K562 (cell line): ENCODE results near the gene SLC25A36. TPM values are rescaled to one million over a fixed set of nuclear protein-coding genes. Genes with fewer than 3 reads are reported as not detected.

Source experiments
- ATAC-seq: fragments of 200-7000 bp; cut with Tn5 transposase; 3 replicates; pipeline ENCODE4 v1.9.1; 2020; ENCODE audit warnings: moderate library complexity
- BruUV-seq: library from RNA; stranded (reverse); fragments of 400-500 nt; replicated peaks from 2 replicates; lab custom pipeline; 2021; lab: Mats Ljungman, UMichigan
- CTCF ChIA-PET: fragments of 300-600 bp; formaldehyde crosslinking; extraction: SDS; loops from one replicate; lab custom pipeline; 2021; ENCODE audit warnings: low intra/inter-chr PET ratio; lab: Yijun Ruan, JAX
- POLR2A ChIA-PET: fragments of 300-600, 350-650 bp; sonication (Branson Sonifier 250); formaldehyde crosslinking; extraction: SDS; loops from one replicate; lab custom pipeline; 2021; ENCODE audit warnings: antibody characterized with exemption, inconsistent platforms; lab: Yijun Ruan, JAX
- DNase-seq, 4 experiments: peaks; one replicate each; pipeline versions ENCODE4 v3.0.0 to v3.0.0-alpha.2; 2011 to 2018; ENCODE audit warnings: low spot score in 3 of 4, mixed read lengths in 3 of 4; ENCODE audit errors: extremely low read depth in 1 of 4
- FAIRE-seq: peaks from 2 replicates; lab custom pipeline; 2011; peaks lifted over from hg19 to GRCh38; lab: Jason Lieb, UNC
- H2AFZ ChIP-seq: 2 replicates; pipeline ENCODE4 v1.6.0; 2011; ENCODE audit warnings: low read depth, low read length, control low read depth, inconsistent platforms
- H3K27ac ChIP-seq: fragments of 200-600 bp; 3 replicates; pipeline ENCODE4 v1.8.0; 2011; ENCODE audit warnings: low read depth, mild to moderate bottlenecking, control low read depth, inconsistent platforms, low read length, moderate library complexity, mixed read lengths; ENCODE audit errors: extremely low read depth
- H3K27me3 ChIP-seq, 2 experiments: fragments of 300-600 bp in 1 of 2; 2 replicates in 1 of 2; 3 replicates in 1 of 2; pipeline versions ENCODE4 v1.6.0 to v1.8.0; 2011; ENCODE audit warnings: inconsistent platforms in 2 of 2, low read length in 2 of 2, mild to moderate bottlenecking in 1 of 2, mixed read lengths in 1 of 2, moderate library complexity in 1 of 2; ENCODE audit not compliant: control insufficient read depth in 2 of 2, insufficient read depth in 2 of 2
- H3K36me3 ChIP-seq: fragments of 300-600 bp; 3 replicates; pipeline ENCODE4 v1.8.0; 2011; ENCODE audit warnings: mild to moderate bottlenecking, low read length, inconsistent platforms; ENCODE audit not compliant: control insufficient read depth, insufficient read depth
- H3K4me1 ChIP-seq, 2 experiments: fragments of 200-600 bp in 1 of 2; replicated peaks in 1 of 2; 2 replicates in 1 of 2; 3 replicates in 1 of 2; pipeline versions ENCODE4 v1.5.1 to v1.8.0; 2011; ENCODE audit warnings: inconsistent platforms in 2 of 2, low read length in 2 of 2, mild to moderate bottlenecking in 1 of 2, mixed read lengths in 1 of 2, moderate library complexity in 1 of 2; ENCODE audit not compliant: control insufficient read depth in 2 of 2, insufficient read depth in 2 of 2
- H3K4me2 ChIP-seq: 2 replicates; pipeline ENCODE4 v1.6.1; 2011; ENCODE audit warnings: low read length, control low read depth, inconsistent platforms, mixed read lengths; ENCODE audit not compliant: insufficient read depth
- H3K4me3 ChIP-seq: fragments of 200-600 bp; sonication (generic), shearing (Covaris generic); 2 replicates; pipeline ENCODE4 v1.5.1; 2016; ENCODE audit warnings: control low read depth, inconsistent platforms
- H3K79me2 ChIP-seq: fragments of 200-600 bp; 3 replicates; pipeline ENCODE4 v1.8.0; 2011; ENCODE audit warnings: low read length, inconsistent platforms; ENCODE audit not compliant: control insufficient read depth, insufficient read depth
- H3K9ac ChIP-seq, 2 experiments: 2 replicates each; pipeline versions ENCODE4 v1.6.0 to v1.6.1; 2011; ENCODE audit warnings: low read depth in 2 of 2, low read length in 2 of 2, control low read depth in 1 of 2, inconsistent platforms in 1 of 2, mild to moderate bottlenecking in 1 of 2, mixed read lengths in 1 of 2; ENCODE audit not compliant: insufficient read depth in 1 of 2
- H3K9me1 ChIP-seq: one replicate; pipeline ENCODE4 v1.6.0; 2011; ENCODE audit warnings: inconsistent platforms, mild to moderate bottlenecking, low read length, moderate library complexity; ENCODE audit not compliant: control insufficient read depth, insufficient read depth
- H3K9me3 ChIP-seq: replicated peaks from 2 replicates; pipeline ENCODE4 v1.5.1; 2011; ENCODE audit warnings: low read depth, low read length, inconsistent platforms; ENCODE audit not compliant: control insufficient read depth, insufficient read depth
- H4K20me1 ChIP-seq: replicated peaks from 2 replicates; pipeline ENCODE4 v1.6.1; 2011; ENCODE audit warnings: low read length, inconsistent platforms, mixed read lengths; ENCODE audit not compliant: control insufficient read depth, insufficient read depth
- CTBP1 ChIP-seq: fragments of 450-650 bp; IDR thresholded peaks from 2 replicates; pipeline ENCODE4 v1.6.1; 2016; ENCODE audit warnings: borderline replicate concordance
- FOXK1 ChIP-seq: sonication (generic); formaldehyde crosslinking; IDR thresholded peaks from 2 replicates; pipeline ENCODE4 v1.8.0; 2022; ENCODE audit warnings: missing genetic modification reagents, mild to moderate bottlenecking, borderline replicate concordance
- MYC ChIP-seq, 2 experiments: fragments of 250-450 bp in 1 of 2; sonication (Bioruptor Pico) in 1 of 2; IDR thresholded peaks; 2 replicates each; pipeline versions ENCODE4 v1.5.1 to v1.6.1; 2012 to 2021; ENCODE audit warnings: low read depth in 2 of 2, borderline replicate concordance in 1 of 2, improper control_type of control experiment in 1 of 2, low read length in 1 of 2, mild to moderate bottlenecking in 1 of 2, moderate library complexity in 1 of 2
- OTX1 ChIP-seq: fragments of 450-650 bp; formaldehyde crosslinking; IDR thresholded peaks from 2 replicates; pipeline ENCODE4 v1.4.0; 2022; ENCODE audit warnings: mild to moderate bottlenecking
- PML ChIP-seq: IDR thresholded peaks from 2 replicates; pipeline ENCODE4 v1.6.1; 2012; ENCODE audit warnings: low read length, inconsistent platforms
- PRMT5 ChIP-seq: sonication (generic); formaldehyde crosslinking; IDR thresholded peaks from 2 replicates; pipeline ENCODE4 v1.5.0; 2020; ENCODE audit warnings: missing genetic modification reagents
- PTRF ChIP-seq: fragments of 450-650 bp; IDR thresholded peaks from 2 replicates; pipeline ENCODE4 v1.6.1; 2016; ENCODE audit warnings: mild to moderate bottlenecking, missing genetic modification characterization, missing compliant biosample characterization
- RBM15 ChIP-seq: fragments of 200-400 bp; formaldehyde crosslinking; IDR thresholded peaks from 2 replicates; pipeline ENCODE4 v1.6.1; 2018; ENCODE audit warnings: mild to moderate bottlenecking, low read length, moderate library complexity; ENCODE audit not compliant: insufficient read depth
- RCOR1 ChIP-seq, 2 experiments: IDR thresholded peaks; 2 replicates each; pipeline ENCODE4 v1.6.1; 2012; ENCODE audit warnings: low read depth in 2 of 2, low read length in 2 of 2, borderline replicate concordance in 1 of 2, improper control_type of control experiment in 1 of 2
- SLC30A9 ChIP-seq: fragments of 250-450 bp; sonication (Bioruptor Pico); IDR thresholded peaks from 2 replicates; pipeline ENCODE4 v1.8.0; 2022; ENCODE audit warnings: mild to moderate bottlenecking, moderate library complexity
- SMAD4 ChIP-seq: fragments of 250-450 bp; sonication (Bioruptor Pico); conservative IDR thresholded peaks from 2 replicates; pipeline ENCODE4 v1.8.0; 2021; ENCODE audit warnings: inconsistent platforms, mild to moderate bottlenecking, moderate library complexity
- SNRNP70 ChIP-seq: fragments of 200-400 bp; formaldehyde crosslinking; optimal IDR thresholded peaks from 2 replicates; pipeline ENCODE3; 2017; ENCODE audit warnings: low read depth, low read length
- STAG1 ChIP-seq: sonication (generic); formaldehyde crosslinking; IDR thresholded peaks from 2 replicates; pipeline ENCODE4 v1.5.0; 2020; ENCODE audit warnings: missing genetic modification reagents, borderline replicate concordance
- ZNF347 ChIP-seq: fragments of 450-650 bp; formaldehyde crosslinking; IDR thresholded peaks from 2 replicates; pipeline ENCODE4 v1.4.0; 2020; ENCODE audit warnings: low read depth, mild to moderate bottlenecking, moderate library complexity
- ZSCAN29 ChIP-seq: fragments of 450-650 bp; IDR thresholded peaks from 2 replicates; pipeline ENCODE4 v1.6.1; 2017
- WGBS: fragments of 100-300 bp; shearing (Covaris generic); methylation state at CpG from one replicate; pipeline ENCODE4 v1.1.6; 2016; ENCODE audit warnings: low coverage, mixed read lengths; ENCODE audit not compliant: insufficient coverage; ENCODE audit errors: missing lambda C conversion rate; 5-methylcytosine and 5-hydroxymethylcytosine counted together
- in situ Hi-C: fragments of 300-500 bp; cut with MboI; formaldehyde crosslinking; loops from 4 replicates; pipeline ENCODE4 v1.15.0; 2018; ENCODE audit warnings: inconsistent platforms, mixed read lengths
- intact Hi-C: fragments of 100-400 bp; cut with micrococcal nuclease; formaldehyde crosslinking; loops from 2 replicates; pipeline ENCODE4 v1.14.2; 2022
- polyA plus RNA-seq, 8 experiments: library from polyadenylated mRNA; depleted of rRNA in 4 of 8; stranded (reverse) in 5 of 8; unstranded in 3 of 8; fragments of >200 nt; fragmentation: Nextera tagmentation in 2 of 8; fragmentation: Illumina TruSeq in 1 of 8; extraction: Ambion mirVana in 2 of 8; extraction: Trizol in 1 of 8; gene quantifications; 2 replicates each; pipeline versions ENCODE4 v1.2.1 to v1.2.3, GENCODE V29; 2011 to 2014; ENCODE audit warnings: inconsistent platforms in 1 of 8, missing spikeins in 1 of 8
- total RNA-seq, 7 experiments: library from RNA; depleted of rRNA in 6 of 7; stranded (reverse); fragments of >200 nt in 6 of 7; fragmentation: Illumina TruSeq in 2 of 7; extraction: Trizol in 2 of 7; gene quantifications; 2 replicates each; pipeline versions ENCODE4 v1.2.1 to v1.2.3, GENCODE V29; 2011 to 2021; ENCODE audit warnings: low replicate concordance in 1 of 7
- TF ChIP-seq, protein P1 (sequence below), 2 experiments: fragments of 250-450 bp in 1 of 2; fragments of 450-650 bp in 1 of 2; sonication (Bioruptor Pico) in 1 of 2; IDR thresholded peaks; 2 replicates each; pipeline versions ENCODE4 v1.6.1 to v1.8.0; 2016 to 2021; ENCODE audit warnings: mild to moderate bottlenecking in 2 of 2, moderate library complexity in 2 of 2, missing compliant biosample characterization in 1 of 2, missing genetic modification characterization in 1 of 2
- TF ChIP-seq, protein P2 (sequence below): fragments of 250-450 bp; sonication (Bioruptor Pico); IDR thresholded peaks from 2 replicates; pipeline ENCODE4 v1.8.0; 2022; ENCODE audit warnings: moderate library complexity, mild to moderate bottlenecking, inconsistent platforms

Gene SLC25A36
- total and polyA plus RNA-seq, 9 of the 15 experiments (the other 6 are each of a cell fraction or from before 2014, with no cell fraction given): 12.0 to 95.3 (median 43.3) TPM

DNA sequence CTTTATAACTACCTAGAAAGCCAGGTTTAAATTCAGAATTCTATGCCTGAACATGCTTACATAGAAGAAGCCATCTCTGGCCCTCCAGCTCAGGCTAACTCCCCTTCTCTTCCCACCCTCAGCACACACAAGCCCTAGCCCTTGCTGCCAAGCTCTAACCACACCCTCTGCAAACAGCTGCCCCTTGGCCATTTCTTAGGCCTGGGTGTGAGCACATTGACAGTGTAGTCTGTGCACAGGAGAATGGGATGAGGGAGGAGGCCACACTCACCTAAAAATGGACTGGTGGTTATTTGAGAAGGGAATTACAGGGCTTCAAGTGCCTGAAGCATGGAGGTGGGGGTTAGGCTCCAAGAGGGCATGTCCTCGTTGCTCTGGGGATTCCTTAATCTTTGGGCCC is 42.3 kb upstream of the SLC25A36 start:
- in situ Hi-C loops (no loop called here), intact Hi-C loops (loop anchor here (2.0 to 5.0 kb wide), 2 partner anchors 73 to 208 kb away; no protein-coding TSS in a partner anchor)
- DNase-seq: no peak
- WGBS: 0% methylated on average over 1 of the region's 1 CpG
- no peaks in the 10 kb centered on the region; a peak in 1 of 5 replicates for H3K27me3 ChIP-seq
- H3K4me2 ChIP-seq: no peak overlapping the region
- CTCF ChIA-PET: interaction anchor here (1.8 kb wide), 1 partner anchor 293 kb away, joined by 19 read pairs; no protein-coding TSS in a partner anchor
- no peak overlapping the region for H3K9ac ChIP-seq
- no TSS peak for BruUV-seq
- H2AFZ ChIP-seq: no peak overlapping the region
- H3K36me3 ChIP-seq: no peaks in the 10 kb centered on the region
- no peaks in the 10 kb centered on the region for H4K20me1 ChIP-seq
- no peaks in the 10 kb centered on the region for H3K9me1 ChIP-seq
- TF ChIP-seq SLC30A9 (CRISPR knock-in tag) (no peak), RCOR1 (IDR thresholded peaks at IDR 0.05; ENCODE audit: borderline replicate concordance in 1 of 2, low read depth in 2 of 2, low read length in 2 of 2) (no peak), ZNF347 (no peak), MYC (IDR thresholded peaks at IDR 0.05; ENCODE audit: low read depth, low read length) (no peak), MYC (CRISPR knock-in tag; IDR thresholded peaks at IDR 0.05; ENCODE audit: borderline replicate concordance, low read depth) (no peak), SNRNP70 (no peak), FOXK1 (CRISPR knock-in tag) (no peak), ZSCAN29 (no peak), STAG1 (CRISPR knock-in tag) (no peak), SMAD4 (CRISPR knock-in tag) (no peak), PTRF (tag) (no peak), PRMT5 (no peak), PML (no peak), RBM15 (no peak), OTX1 (CRISPR knock-in tag) (no peak), CTBP1 (no peak)
- TF ChIP-seq, protein P1, sequence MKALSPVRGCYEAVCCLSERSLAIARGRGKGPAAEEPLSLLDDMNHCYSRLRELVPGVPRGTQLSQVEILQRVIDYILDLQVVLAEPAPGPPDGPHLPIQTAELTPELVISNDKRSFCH (CRISPR knock-in tag; IDR thresholded peaks at IDR 0.05): no peak
- TF ChIP-seq, protein P1 (tag; IDR thresholded peaks at IDR 0.05): no peak
- TF ChIP-seq, protein P2, sequence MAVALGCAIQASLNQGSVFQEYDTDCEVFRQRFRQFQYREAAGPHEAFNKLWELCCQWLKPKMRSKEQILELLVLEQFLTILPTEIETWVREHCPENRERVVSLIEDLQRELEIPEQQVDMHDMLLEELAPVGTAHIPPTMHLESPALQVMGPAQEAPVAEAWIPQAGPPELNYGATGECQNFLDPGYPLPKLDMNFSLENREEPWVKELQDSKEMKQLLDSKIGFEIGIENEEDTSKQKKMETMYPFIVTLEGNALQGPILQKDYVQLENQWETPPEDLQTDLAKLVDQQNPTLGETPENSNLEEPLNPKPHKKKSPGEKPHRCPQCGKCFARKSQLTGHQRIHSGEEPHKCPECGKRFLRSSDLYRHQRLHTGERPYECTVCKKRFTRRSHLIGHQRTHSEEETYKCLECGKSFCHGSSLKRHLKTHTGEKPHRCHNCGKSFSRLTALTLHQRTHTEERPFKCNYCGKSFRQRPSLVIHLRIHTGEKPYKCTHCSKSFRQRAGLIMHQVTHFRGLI (CRISPR knock-in tag): no peak
- TF ChIP-seq, all 486 proteins: peak for 0
- H3K27ac ChIP-seq: no peak overlapping the region
- no peaks in the 10 kb centered on the region for H3K79me2 ChIP-seq
- no peaks in the 10 kb centered on the region for H3K9me3 ChIP-seq
- FAIRE-seq (no peak), ATAC-seq (no peak)
- POLR2A ChIA-PET: no interaction called here
- H3K4me3 ChIP-seq: no peak overlapping the region
- no peaks in the 10 kb centered on the region for H3K4me1 ChIP-seq
